GM12878 (cell line): Measurements from ENCODE around the gene FBXO15. TPM values are rescaled to one million over a fixed set of nuclear protein-coding genes. Genes with fewer than 3 reads are reported as not detected.

Source experiments
- ATAC-seq: fragments of 200-7000 bp; cut with Tn5 transposase; 3 replicates; pipeline ENCODE4 v1.9.1; 2020; ENCODE audit warnings: mild to moderate bottlenecking, moderate library complexity
- BruUV-seq: library from RNA; stranded (reverse); fragments of 400-500 nt; replicated peaks from 2 replicates; lab custom pipeline; 2021; lab: Mats Ljungman, UMichigan
- CTCF ChIA-PET: fragments of 300-600 bp; sonication (Branson Sonifier 250); formaldehyde crosslinking; extraction: SDS; loops from one replicate; lab custom pipeline; 2021; ENCODE audit warnings: inconsistent platforms; lab: Yijun Ruan, JAX
- POLR2A ChIA-PET: fragments of 350-600 bp; formaldehyde crosslinking; extraction: SDS; loops from one replicate; lab custom pipeline; 2021; ENCODE audit warnings: inconsistent platforms; lab: Charles Lee
- RAD21 ChIA-PET: fragments of 300-600 bp; sonication (Branson Sonifier 250); formaldehyde crosslinking; loops from one replicate; lab custom pipeline; 2023; ENCODE audit warnings: antibody characterized with exemption; ENCODE audit not compliant: unreplicated experiment; lab: Charles Lee
- SMC1A ChIA-PET: fragments of 300-600 bp; sonication (Branson Sonifier 250); formaldehyde crosslinking; loops from one replicate; lab custom pipeline; 2023; ENCODE audit not compliant: unreplicated experiment, uncharacterized antibody; lab: Charles Lee
- DNase-seq: peaks from one replicate; pipeline ENCODE4 v3.0.0-alpha.2; 2011; ENCODE audit warnings: low read depth, low spot score
- FAIRE-seq: peaks from 3 replicates; lab custom pipeline; 2011; peaks lifted over from hg19 to GRCh38; lab: Jason Lieb, UNC
- H2AFZ ChIP-seq: 2 replicates; pipeline ENCODE4 v1.6.0; 2011; ENCODE audit warnings: low read depth, low read length, control low read depth; ENCODE audit not compliant: control insufficient read depth
- H3K27ac ChIP-seq: 2 replicates; pipeline ENCODE4 v1.5.1; 2011; ENCODE audit warnings: control low read depth; ENCODE audit not compliant: control insufficient read depth, insufficient read depth
- H3K27me3 ChIP-seq, 2 experiments: replicated peaks in 1 of 2; 2 replicates each; pipeline versions ENCODE4 v1.6.0 to v1.6.1; 2011; ENCODE audit warnings: low read length in 1 of 2; ENCODE audit not compliant: control insufficient read depth in 2 of 2, insufficient read depth in 2 of 2
- H3K36me3 ChIP-seq, 2 experiments: 2 replicates each; pipeline ENCODE4 v1.5.1; 2011; ENCODE audit warnings: low read length in 1 of 2; ENCODE audit not compliant: control insufficient read depth in 2 of 2, insufficient read depth in 2 of 2
- H3K4me1 ChIP-seq: 2 replicates; pipeline ENCODE4 v1.6.1; 2011; ENCODE audit warnings: mild to moderate bottlenecking, low read length, moderate library complexity, mixed read lengths; ENCODE audit not compliant: control insufficient read depth, insufficient read depth
- H3K4me2 ChIP-seq: 2 replicates; pipeline ENCODE4 v1.6.0; 2011; ENCODE audit warnings: control low read depth; ENCODE audit not compliant: control insufficient read depth, insufficient read depth
- H3K4me3 ChIP-seq: fragments of 200-600 bp; sonication (generic); 2 replicates; pipeline ENCODE4 v1.5.1; 2016
- H3K79me2 ChIP-seq: 2 replicates; pipeline ENCODE4 v1.6.0; 2011; ENCODE audit warnings: low read length; ENCODE audit not compliant: control insufficient read depth, insufficient read depth
- H3K9ac ChIP-seq: 2 replicates; pipeline ENCODE4 v1.8.0; 2011; ENCODE audit warnings: low read length, control low read depth, mixed read lengths; ENCODE audit not compliant: control insufficient read depth, insufficient read depth
- H3K9me3 ChIP-seq: replicated peaks from 3 replicates; pipeline ENCODE4 v1.5.1; 2011; ENCODE audit warnings: mild to moderate bottlenecking, low read length; ENCODE audit not compliant: control insufficient read depth, insufficient read depth
- H4K20me1 ChIP-seq: 2 replicates; pipeline ENCODE4 v1.6.0; 2011; ENCODE audit not compliant: control insufficient read depth, insufficient read depth
- CBX5 ChIP-seq: sonication (generic); IDR thresholded peaks from 2 replicates; pipeline ENCODE4 v1.6.1; 2016; ENCODE audit warnings: low read depth, moderate library complexity, mild to moderate bottlenecking, inconsistent platforms
- GATAD2B ChIP-seq: fragments of 450-650 bp; conservative IDR thresholded peaks from 2 replicates; pipeline ENCODE4 v1.6.1; 2017; ENCODE audit warnings: low read depth, mild to moderate bottlenecking, moderate library complexity
- HCFC1 ChIP-seq: fragments of 150-350 bp; IDR thresholded peaks from 2 replicates; pipeline ENCODE4 v1.6.1; 2014; ENCODE audit warnings: low read length
- NFIC ChIP-seq: IDR thresholded peaks from 2 replicates; pipeline ENCODE4 v1.6.1; 2012; ENCODE audit warnings: low read depth, mild to moderate bottlenecking, inconsistent platforms, low read length, moderate library complexity
- NFYA ChIP-seq: IDR thresholded peaks from 2 replicates; pipeline ENCODE4 v1.6.1; 2011; ENCODE audit warnings: low read depth, mild to moderate bottlenecking, low read length, improper control_type of control experiment, borderline replicate concordance
- POLR2A ChIP-seq: IDR thresholded peaks from 2 replicates; pipeline ENCODE4 v1.6.1; 2011; ENCODE audit warnings: low read depth, mild to moderate bottlenecking, low read length
- POLR2AphosphoS2 ChIP-seq: IDR thresholded peaks from 2 replicates; pipeline ENCODE4 v1.6.1; 2011; ENCODE audit warnings: low read depth, mild to moderate bottlenecking, low read length, improper control_type of control experiment, moderate library complexity
- POLR2AphosphoS5 ChIP-seq: IDR thresholded peaks from 2 replicates; pipeline ENCODE4 v1.6.1; 2011; ENCODE audit warnings: mild to moderate bottlenecking, low read length, inconsistent platforms
- RUNX3 ChIP-seq: IDR thresholded peaks from 2 replicates; pipeline ENCODE4 v1.6.1; 2012; ENCODE audit warnings: low read length, inconsistent platforms
- TBL1XR1 ChIP-seq: IDR thresholded peaks from 2 replicates; pipeline ENCODE4 v1.6.1; 2012; ENCODE audit warnings: low read depth, low read length, improper control_type of control experiment
- TCF7 ChIP-seq: IDR thresholded peaks from 2 replicates; pipeline ENCODE4 v1.6.1; 2014; ENCODE audit warnings: antibody characterized with exemption, borderline replicate concordance
- ZNF384 ChIP-seq: IDR thresholded peaks from 2 replicates; pipeline ENCODE4 v1.6.1; 2012; ENCODE audit warnings: low read depth, mild to moderate bottlenecking, low read length, improper control_type of control experiment, borderline replicate concordance
- WGBS: methylation state at CpG from one replicate; pipeline ENCODE4 v1.1.6; 2016; ENCODE audit warnings: low lambda C conversion rate; ENCODE audit not compliant: insufficient replicate concordance, insufficient coverage; ENCODE audit errors: missing lambda C conversion rate; 5-methylcytosine and 5-hydroxymethylcytosine counted together
- in situ Hi-C: fragments of 300-500 bp; cut with MboI; formaldehyde crosslinking; loops from 9 replicates; pipeline ENCODE4 v1.14.3; 2018; ENCODE audit warnings: mixed read lengths
- intact Hi-C: fragments of 100-400 bp; cut with micrococcal nuclease; formaldehyde crosslinking; loops from one replicate; pipeline ENCODE4 v1.14.2; 2022; ENCODE audit not compliant: unreplicated experiment
- polyA plus RNA-seq, 11 experiments: library from polyadenylated mRNA; depleted of rRNA in 4 of 11; unstranded in 6 of 11; stranded (reverse) in 5 of 11; fragments of >200 nt; fragmentation: Nextera tagmentation in 4 of 11; fragmentation: Illumina TruSeq in 1 of 11; extraction: Ambion mirVana in 4 of 11; extraction: Trizol in 1 of 11; gene quantifications; 1 replicate in 1 of 11; 2 replicates in 10 of 11; pipeline versions ENCODE4 v1.2.1 to v1.2.3, GENCODE V29; 2011 to 2016; ENCODE audit warnings: inconsistent platforms in 2 of 11, missing spikeins in 2 of 11, low read depth in 1 of 11
- total RNA-seq, 4 experiments: library from RNA; depleted of rRNA in 3 of 4; stranded (reverse); fragments of >200 nt in 3 of 4; fragmentation: Illumina TruSeq in 1 of 4; extraction: Trizol in 1 of 4; gene quantifications; 2 replicates each; pipeline versions ENCODE4 v1.2.1 to v1.2.3, GENCODE V29; 2013 to 2021
- TF ChIP-seq, protein P1 (sequence below): fragments of 450-650 bp; IDR thresholded peaks from 2 replicates; pipeline ENCODE4 v1.6.1; 2017; ENCODE audit warnings: borderline replicate concordance

Gene FBXO15
- total and polyA plus RNA-seq, 10 of the 15 experiments (the other 5 are each of a cell fraction or from before 2014, with no cell fraction given): 0.06 to 0.90 (median 0.22) TPM; not detected in 3

DNA sequence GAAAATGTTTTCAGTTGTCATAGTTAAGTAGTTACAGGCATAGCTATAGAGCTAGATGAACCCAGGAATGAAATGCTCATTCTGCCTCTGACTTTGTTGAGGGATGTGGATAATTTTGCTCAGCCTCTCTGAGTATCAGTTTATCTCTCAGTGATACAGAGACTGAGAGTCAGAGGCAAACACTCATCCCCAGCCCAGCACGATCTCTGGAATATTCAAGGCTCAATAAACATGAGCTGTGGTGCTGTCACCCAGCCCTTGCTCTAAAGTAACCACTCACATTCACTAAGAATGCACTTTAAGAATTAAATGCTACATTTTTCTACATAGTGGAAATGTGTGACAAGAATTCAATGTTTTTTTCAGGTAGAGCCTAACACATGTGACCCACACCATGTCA is 31.2 kb upstream of the FBXO15 start:
- POLR2A ChIA-PET: no interaction called here
- in situ Hi-C loops: no loop called here
- H3K4me2 ChIP-seq: no peak overlapping the region

DNA sequence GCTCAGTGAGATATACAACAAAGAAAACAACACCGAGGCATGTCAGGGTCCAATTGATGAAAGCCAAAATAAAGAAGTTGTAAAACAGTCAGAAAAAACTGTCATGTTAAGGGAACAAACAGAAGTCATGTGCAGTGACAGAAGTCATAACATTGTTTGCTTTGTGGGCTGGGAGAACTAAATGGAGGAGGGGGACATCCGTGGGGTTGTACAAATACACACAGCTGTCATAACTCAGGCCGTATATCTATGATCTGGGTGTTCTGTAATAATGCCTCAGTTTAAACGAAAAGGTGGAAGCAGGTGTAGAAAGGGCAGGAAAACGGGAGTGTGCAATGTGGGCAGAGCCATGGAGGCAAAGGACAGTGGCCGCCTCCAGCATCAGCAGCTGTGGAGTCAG is 28.0 kb upstream of the FBXO15 start:
- H3K27ac ChIP-seq: no peak overlapping the region
- in situ Hi-C loops: no loop called here
- RAD21 ChIA-PET: no interaction called here
- WGBS: 15% methylated on average over 6 of the region's 6 CpGs
- SMC1A ChIA-PET: interaction anchor here (1.0 kb wide), 1 partner anchor 10 kb away, joined by 4 read pairs; no protein-coding TSS in a partner anchor
- FAIRE-seq: no peak
- peaks cover 0 to 2% of the 10 kb centered on the region in 2 experiments; a peak in 2 of 4 replicates for H3K27me3 ChIP-seq
- no peak overlapping the region for H3K9ac ChIP-seq
- POLR2A ChIA-PET: no interaction called here
- no peaks in the 10 kb centered on the region for H4K20me1 ChIP-seq
- ATAC-seq: no peak
- H3K4me1 ChIP-seq: peaks cover 6% of the 10 kb centered on the region; the same call in 1 of the 2 replicates
- intact Hi-C loops: no loop called here
- no peaks in the 10 kb centered on the region for H3K36me3 ChIP-seq
- no peak overlapping the region for H3K4me3 ChIP-seq
- no peaks in the 10 kb centered on the region for H3K9me3 ChIP-seq
- BruUV-seq: no TSS peak
- CTCF ChIA-PET: no interaction called here
- DNase-seq: no peak
- no peak overlapping the region for H2AFZ ChIP-seq
- no peak overlapping the region for H3K4me2 ChIP-seq
- no peaks in the 10 kb centered on the region for H3K79me2 ChIP-seq
- TF ChIP-seq NFIC (no peak), TBL1XR1 (no peak), GATAD2B (no peak), NFYA (no peak), ZNF384 (no peak), RUNX3 (no peak), CBX5 (no peak), POLR2AphosphoS5 (no peak), HCFC1 (no peak), POLR2AphosphoS2 (no peak)
- TF ChIP-seq, protein P1, sequence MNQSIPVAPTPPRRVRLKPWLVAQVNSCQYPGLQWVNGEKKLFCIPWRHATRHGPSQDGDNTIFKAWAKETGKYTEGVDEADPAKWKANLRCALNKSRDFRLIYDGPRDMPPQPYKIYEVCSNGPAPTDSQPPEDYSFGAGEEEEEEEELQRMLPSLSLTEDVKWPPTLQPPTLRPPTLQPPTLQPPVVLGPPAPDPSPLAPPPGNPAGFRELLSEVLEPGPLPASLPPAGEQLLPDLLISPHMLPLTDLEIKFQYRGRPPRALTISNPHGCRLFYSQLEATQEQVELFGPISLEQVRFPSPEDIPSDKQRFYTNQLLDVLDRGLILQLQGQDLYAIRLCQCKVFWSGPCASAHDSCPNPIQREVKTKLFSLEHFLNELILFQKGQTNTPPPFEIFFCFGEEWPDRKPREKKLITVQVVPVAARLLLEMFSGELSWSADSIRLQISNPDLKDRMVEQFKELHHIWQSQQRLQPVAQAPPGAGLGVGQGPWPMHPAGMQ: no peak

More for the DNA sequence above, 31.2 kb upstream of the FBXO15 start:
- ATAC-seq (no peak), FAIRE-seq (no peak), DNase-seq (no peak)
- peaks cover 2 to 4% of the 10 kb centered on the region in 2 experiments; a peak in 3 of 4 replicates for H3K27me3 ChIP-seq
- no peaks in the 10 kb centered on the region for H4K20me1 ChIP-seq
- TF ChIP-seq POLR2A (no peak), TCF7 (no peak)
- 0% methylated on average over 1 of the region's 1 CpG for WGBS
- BruUV-seq: no TSS peak
- no peak overlapping the region for H3K27ac ChIP-seq
- no peaks in the 10 kb centered on the region for H3K36me3 ChIP-seq
- intact Hi-C loops: no loop called here
- ChIA-PET SMC1A (no interaction called here), RAD21 (interaction anchor here (0.6 kb wide), 1 partner anchor 148 kb away, joined by 3 read pairs; no protein-coding TSS in a partner anchor), CTCF (no interaction called here)
- no peaks in the 10 kb centered on the region for H3K79me2 ChIP-seq
- H3K9ac ChIP-seq: no peak overlapping the region
- H3K4me3 ChIP-seq: no peak overlapping the region
- no peak overlapping the region for H2AFZ ChIP-seq
- no peaks in the 10 kb centered on the region for H3K9me3 ChIP-seq
- no peaks in the 10 kb centered on the region for H3K4me1 ChIP-seq
